HG03521 (cell line): ENCODE measurements around the gene SPDYE4.
A peak's percentile ranks its signal among the peaks of the same experiment; 100 is the strongest.

Experiments
- ATAC-seq: cut with Tn5 transposase; IDR thresholded peaks from one replicate; pipeline ENCODE4 v1.9.1; 2021; ENCODE audit warnings: mild to moderate bottlenecking, moderate library complexity; ENCODE audit not compliant: unreplicated experiment

Gene SPDYE4

DNA sequence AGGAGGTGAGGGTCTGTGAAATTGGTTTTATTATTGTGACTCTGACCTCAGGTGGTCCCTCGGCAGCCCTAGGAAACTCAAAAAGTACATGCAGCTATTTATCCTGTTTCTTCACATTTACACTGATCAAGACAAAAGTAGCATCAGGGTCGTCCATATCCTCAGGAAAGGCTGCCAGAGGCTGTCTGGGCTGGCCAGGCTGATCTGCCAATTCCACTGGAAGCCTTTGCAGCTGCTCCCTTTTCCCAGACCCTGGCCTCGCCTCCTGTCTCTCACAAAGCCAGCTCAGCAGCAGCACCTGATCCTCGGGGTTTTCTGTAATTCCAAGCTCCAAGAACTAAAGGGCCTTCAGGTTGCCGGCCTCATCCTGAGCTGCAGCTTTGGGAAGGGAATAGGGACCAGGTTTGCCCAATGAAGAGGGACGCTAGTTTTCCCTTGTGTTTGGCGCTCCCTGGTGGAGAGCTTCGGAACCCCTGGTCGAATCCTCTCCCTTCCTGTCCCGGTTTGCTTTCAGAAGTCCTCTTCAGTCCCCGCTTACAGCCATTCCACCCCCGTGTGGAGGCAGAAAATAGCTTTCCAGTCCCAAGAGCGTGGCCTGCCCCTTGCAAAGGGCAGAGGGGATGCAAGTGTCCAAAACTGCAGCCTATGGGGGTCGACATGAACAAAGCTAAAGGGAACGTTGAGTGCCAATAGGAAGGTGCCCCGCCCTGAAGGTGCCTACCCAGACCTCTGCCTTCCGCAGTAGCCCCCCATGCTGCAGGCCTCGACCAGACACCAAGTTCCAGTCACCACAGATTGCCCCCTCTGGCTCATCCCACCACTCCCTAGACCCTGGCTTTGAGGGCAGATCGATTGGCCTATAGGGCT is 27.4 kb upstream of the SPDYE4 start:
- no peak for ATAC-seq

GRCh38 chr17:8782176-8782575 is 23.8 kb upstream of the SPDYE4 start:
- ATAC-seq: no peak

DNA sequence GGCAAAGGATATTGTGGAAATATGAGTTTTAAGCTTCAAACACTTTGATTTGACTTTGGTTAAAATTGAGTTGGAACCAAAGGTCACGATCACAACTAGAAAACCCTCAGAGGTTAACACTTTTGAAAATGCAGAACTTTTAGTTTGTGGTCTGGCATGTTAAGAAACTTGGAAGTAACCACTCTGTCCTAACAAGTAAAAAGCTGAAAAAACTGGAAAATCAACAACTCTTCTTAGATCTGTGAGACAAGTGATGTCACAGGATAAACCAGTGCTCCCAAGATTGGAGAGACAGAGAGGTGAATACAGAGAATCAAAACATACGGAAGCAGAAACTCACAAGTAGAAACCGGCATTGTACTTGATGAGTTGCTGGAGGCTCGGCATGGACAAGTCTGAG is 23.4 kb upstream of the SPDYE4 start:
- no peak for ATAC-seq

DNA sequence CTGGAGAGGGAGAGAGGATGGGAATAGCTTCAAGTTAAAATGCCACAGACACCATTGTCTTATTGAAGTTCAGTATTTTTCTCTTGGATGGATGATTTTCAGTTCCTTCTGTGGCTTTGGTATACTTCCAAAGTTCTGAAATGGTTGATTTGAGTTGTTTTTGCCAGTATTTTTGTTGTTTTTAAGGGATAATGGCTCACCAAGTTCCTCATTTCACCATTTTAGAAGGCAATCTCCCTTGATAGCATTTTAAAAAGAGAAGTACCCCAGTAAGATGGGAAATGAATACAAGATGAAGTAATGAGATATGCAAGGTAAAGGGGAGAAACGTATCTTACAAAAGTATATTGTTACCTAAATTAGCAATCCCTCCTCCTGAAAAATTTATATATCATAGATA is 18.5 kb upstream of the SPDYE4 start:
- ATAC-seq: no peak

DNA sequence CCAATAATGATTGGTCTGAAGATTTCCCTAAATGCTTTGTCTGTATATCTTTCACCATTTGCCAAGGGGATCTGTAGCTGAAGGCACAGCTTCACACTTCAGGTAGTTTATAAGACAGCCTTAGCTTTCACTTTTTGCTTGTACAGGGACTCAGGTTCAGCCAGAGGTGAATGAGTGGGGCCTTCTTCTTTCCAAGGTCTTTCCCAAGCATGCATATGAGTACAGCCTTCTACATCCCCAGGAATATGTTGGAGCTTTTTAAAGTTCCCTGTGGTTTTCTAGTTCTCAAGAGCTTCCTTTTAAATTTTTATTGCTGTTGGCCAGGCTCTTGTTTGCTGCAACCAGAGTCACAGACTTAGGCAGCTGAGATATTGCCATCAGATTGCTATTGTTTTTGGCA is 17.9 kb upstream of the SPDYE4 start:
- ATAC-seq: no peak

DNA sequence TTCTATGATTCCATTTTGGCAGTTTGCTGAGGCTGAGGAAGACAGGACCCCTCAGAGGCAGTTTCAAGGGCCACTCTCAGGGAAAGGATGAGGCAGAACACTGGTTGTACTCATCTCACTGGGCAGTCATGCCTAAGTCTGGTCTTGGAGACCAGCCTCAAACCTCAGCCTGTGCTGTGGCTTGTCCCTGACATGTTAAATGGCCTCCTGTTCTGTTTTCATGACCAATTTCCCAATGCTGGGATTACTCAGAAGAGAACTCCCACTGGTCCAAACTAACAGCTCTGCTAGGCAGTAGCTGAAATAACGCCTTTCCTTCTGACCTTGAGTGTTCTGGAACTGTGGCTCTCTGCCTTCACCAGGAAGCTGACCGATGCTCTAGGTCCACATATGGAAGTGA is 8.4 kb upstream of the SPDYE4 start:
- no peak for ATAC-seq

DNA sequence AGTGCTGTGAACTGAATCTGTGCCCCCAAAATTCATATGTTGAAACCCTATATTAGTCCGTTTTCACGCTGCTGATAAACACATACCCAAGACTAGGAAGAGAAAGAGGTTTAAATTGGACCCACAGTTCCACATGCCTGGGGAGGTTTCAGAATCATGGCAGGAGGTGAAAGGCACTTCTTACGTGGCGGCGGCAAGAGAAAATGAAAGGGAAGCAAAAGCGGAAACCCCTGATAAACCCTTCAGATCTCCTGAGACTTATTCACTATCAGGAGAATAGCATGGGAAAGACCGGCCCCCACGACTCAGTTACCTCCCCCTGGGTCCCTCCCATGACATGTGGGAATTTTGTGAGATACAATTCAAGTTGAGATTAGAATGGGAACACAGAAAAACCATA is 3.7 kb upstream of the SPDYE4 start:
- ATAC-seq: no peak

GRCh38 chr17:8757189-8757588 is 1.2 kb downstream of the SPDYE4 start:
- no peak for ATAC-seq

DNA sequence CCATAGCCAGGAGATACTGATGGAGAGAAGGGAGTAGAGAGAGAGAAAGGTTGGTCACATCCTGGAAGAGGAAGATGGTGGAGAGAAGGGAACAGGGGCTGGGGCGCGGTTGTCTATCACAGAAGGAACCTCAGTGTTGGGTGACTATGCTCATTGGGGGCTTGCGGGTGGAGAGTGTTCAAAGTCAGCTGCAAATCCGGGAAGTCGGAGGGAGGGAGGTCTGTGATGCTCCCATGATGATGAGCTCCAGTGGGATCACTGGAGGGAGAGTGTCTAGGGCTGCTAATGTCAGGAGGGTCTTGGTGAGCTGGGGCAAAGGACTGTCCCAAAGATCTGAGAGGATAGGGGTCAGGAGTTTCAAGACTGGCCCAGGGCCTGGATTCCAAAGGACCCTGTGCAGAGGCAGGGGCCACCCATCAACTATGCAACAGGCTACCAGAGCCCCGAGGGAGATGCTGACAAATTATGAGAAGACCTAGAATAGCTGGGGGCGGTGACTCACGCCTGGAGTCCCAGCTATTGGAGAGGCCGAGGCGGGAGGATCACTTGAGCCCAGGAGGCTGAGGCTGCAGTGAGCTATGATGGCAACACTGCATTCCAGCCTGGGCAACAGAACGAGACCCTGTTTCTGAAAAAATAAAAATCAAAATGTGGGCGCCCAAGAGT is 2.6 kb downstream of the SPDYE4 start:
- no peak for ATAC-seq

DNA sequence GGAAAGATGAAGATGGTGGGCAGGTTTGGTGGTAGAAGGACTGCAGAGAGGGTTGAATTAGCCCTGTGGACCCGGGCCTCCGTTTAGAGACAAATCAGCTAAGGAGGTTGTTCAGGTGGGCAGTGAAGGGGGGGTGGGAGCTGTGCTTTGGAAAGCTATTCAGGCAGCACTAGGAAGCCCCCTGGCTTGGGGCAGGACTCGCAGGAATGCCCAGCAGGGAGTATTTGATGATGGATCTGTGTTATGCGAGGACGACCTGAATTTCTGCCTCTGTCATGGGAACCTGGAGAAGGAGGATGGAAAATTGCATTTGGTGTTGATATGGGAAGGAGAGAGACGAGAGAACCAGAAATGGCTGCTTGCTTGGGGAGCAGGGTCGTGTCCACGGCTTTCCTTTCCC is 3.5 kb downstream of the SPDYE4 start:
- no peak for ATAC-seq

DNA sequence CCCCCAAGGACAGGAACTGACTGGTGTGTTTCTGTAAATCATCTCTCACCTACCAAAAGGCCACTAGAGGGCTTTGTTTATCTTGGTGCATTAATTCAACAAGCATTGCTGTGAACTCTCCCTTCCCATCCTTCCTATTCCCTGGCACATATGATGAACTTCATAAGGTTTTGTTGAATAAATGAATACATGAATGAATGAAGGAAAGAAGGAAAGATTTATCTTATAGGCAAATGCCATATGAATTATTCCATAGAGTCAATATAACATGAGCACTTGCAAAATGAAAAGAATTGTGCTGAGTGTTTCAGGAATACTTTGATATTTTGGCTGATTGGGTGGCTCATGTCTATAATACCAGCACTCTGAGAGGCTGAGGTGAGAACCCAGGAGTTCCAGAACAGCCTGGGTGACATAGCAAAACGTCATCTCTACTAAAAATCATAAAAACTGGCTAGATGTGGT is 4.3 kb downstream of the SPDYE4 start:
- no peak for ATAC-seq

DNA sequence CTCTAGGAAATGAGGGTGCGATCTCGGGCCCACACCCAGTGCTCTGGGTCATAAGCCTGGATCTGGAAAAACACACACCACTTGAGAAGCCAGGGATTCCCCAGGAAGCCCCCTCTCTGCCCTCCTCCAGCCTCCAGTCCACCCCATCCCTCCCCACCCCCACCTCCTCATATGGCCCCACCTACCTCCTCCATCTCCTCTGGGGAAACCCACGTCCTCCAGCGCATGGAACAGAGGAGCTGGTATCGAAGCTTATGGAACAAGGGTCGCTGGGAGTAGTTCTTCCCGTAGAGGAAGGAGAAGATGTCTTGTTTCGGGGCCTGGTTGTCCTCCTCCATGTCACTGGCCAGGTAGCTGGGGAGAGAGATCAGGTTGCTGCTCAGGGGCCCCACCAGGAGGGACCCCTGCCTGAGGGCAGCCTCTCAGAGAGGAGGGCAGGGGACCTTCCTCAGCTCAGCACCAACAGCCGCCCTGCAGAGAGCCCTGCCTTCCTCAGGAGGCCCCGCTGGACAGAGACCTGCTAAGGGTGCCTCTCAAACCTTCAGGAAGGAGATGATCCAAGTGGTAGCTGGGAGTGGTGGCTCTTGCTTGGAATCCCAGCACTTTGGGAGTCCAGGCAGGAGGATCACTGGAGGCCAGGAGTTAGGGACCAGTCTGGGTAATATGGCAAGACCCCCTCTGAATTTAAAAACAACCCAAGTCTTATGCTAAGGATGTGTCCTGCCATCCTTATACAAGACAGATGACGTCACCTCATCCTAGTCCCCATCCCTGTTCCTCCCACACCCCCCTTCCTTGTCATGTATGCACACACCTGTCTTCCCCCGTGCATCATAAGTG is 5.0 kb downstream of the SPDYE4 start:
- no peak for ATAC-seq

- no peak for ATAC-seq
These were observed 8.7 kb downstream of the SPDYE4 start for GRCh38 chr17:8749616-8750015.

- ATAC-seq: no peak
These were observed 10.6 kb downstream of the SPDYE4 start for GRCh38 chr17:8747742-8748141.

DNA sequence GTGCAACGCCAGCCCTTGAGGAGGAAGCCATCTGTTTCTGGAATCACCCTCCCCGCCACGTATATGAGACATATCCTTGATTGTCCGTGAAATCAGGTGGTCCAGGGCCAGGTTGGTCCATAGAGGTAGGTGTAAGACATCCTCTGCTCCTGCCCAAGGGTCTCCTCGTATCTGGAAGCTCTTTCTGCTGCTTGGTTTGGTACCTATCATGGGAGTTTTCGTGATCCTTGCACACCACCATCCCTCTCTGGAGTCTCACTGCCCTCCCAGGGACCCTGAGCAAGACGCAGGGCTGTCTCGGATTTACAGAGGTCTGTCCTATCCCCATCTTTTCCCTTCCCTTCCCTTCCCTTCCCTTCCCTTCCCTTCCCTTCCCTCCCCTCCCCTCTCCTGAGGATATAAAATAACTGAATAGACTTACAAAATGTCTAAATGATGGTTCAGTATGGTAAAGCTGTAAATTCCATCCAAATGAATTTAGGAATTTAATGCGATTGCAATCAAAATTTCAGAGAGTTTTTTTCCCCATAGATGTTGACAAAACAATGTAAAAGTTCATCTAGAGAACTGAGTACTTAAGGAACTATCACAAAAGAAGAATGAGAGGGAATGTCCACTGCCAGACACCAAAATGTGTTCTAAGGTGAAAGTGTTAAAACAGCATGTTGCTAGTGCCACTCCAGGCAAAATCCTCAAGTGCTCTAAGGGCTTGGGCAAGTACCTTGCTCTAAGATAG is 11.7 kb downstream of the SPDYE4 start:
- no peak for ATAC-seq

DNA sequence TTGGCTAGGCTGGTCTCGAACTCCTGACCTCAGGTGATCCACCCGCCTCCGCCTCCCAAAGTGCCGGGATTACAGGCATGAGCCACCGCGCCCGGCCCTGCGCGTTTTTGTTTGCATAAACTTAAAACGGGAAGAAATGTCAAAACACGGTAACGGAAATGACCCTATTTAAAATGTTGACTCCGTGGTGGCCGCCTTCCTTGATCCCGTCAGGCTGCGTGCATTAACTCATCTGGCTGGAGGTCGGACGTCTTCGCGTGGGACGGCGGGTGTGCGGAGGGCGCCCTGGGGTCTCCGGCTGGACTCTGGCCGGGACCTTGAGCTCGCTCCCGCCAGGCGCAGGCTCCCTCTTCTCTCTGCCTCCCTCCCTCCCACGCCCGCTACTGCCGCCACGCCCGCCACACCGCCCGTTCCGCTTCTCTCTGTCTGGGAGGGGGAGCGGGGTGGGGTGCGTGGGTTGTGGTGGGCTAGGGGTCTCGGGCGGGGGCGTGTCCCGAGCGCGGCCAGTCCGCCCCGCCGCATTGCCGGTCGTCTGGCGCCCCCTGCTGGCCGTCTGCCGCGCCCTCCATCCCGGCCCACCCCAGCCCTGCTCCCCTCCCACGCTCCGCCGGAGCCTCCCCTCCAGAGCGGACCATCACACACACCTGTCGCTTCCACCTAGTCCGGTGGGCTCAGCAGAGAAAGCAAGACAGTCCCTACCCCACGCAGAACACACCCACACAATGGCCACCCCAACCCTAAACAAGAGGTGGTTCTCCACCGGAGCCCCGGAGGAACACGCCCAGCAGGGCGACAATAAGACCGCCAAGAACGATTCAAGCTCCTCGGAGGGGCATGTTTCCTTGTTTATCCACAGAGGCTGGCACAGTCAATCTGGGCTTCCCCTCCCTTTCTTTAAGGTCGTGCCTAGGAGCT is 12.5 kb downstream of the SPDYE4 start:
- peak; percentile 57 for ATAC-seq

DNA sequence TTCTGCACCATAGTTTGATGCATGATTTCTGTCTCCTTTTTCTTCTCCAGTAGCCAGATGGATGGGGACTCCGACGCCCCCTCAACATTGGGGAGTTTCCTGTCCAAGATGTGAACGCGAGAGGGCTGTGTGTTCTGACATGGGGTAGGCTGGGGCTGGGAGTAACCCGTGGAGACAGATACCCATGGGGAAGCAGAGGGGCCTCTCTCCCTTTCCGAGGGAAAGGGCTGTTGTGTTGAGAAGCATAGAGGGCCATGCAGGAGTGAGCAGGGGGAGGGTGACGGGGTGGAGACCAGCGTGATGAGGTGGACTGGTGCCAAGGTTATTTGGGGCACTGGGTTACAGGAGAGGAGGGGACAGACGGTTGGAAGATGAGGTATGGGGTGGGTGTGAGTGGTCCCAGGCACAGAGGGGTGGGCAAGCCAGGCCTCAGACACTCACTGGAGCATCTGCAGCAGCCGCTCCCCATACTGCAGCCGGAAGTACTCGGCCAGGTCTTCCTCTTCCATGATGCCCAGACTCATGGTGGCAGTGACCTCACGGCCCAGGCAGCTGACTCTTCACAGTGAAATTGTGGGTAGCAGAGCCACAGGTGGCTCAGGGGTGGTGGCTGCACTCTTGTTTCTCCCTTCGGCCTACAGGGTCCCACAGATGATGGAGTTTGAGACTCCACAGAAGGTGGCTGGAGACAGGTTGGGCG is 14.1 kb downstream of the SPDYE4 start:
- ATAC-seq: no peak

DNA sequence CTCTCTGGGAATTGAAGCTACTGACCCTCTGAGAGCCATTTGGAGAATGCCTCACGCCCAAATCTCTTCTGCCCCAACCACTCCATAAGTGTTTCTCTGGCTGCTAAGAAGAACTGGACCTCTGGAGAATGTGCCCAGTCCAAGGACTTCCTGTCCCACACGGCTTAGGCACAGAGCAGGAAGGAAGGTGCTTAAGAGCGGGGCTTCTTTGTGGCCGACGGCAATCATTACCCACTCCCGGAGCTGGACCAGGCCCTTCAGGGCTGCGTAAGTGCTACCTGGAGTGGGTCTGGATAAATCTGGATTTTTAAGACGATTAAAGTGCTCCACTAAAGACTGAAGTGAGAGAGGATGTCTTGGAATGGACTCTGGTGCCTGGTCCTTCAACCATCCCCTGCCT is 15.5 kb downstream of the SPDYE4 start:
- ATAC-seq: no peak

- ATAC-seq: no peak
These were observed 16.1 kb downstream of the SPDYE4 start for GRCh38 chr17:8742274-8742673.
